K562 (cell line): ENCODE results near the gene ITPR3. TPM values are rescaled to one million over a fixed set of nuclear protein-coding genes. Genes with fewer than 3 reads are reported as not detected.

Source experiments
- FOSL1 ChIP-seq: fragments of 200-800 bp; sonication (Bioruptor generic); conservative IDR thresholded peaks from 2 replicates; pipeline ENCODE4 v1.6.1; 2016; ENCODE audit warnings: missing genetic modification characterization, missing compliant biosample characterization
- FOXK2 ChIP-seq, 2 experiments: fragments of 450-650 bp; IDR thresholded peaks in 1 of 2; conservative IDR thresholded peaks in 1 of 2; 2 replicates each; pipeline ENCODE4 v1.6.1; 2016; ENCODE audit warnings: low read depth in 2 of 2, mild to moderate bottlenecking in 1 of 2
- HCFC1 ChIP-seq: IDR thresholded peaks from 2 replicates; pipeline ENCODE4 v1.6.1; 2012; ENCODE audit warnings: low read depth, low read length, improper control_type of control experiment
- MBD2 ChIP-seq: sonication (generic); IDR thresholded peaks from 2 replicates; pipeline ENCODE4 v1.6.1; 2016; ENCODE audit warnings: low read depth, borderline replicate concordance
- NFE2L1 ChIP-seq: fragments of 450-650 bp; IDR thresholded peaks from 2 replicates; pipeline ENCODE4 v1.6.1; 2016; ENCODE audit warnings: missing genetic modification characterization, low read depth, mild to moderate bottlenecking, missing compliant biosample characterization, moderate library complexity, borderline replicate concordance
- POLR2B ChIP-seq: fragments of 450-650 bp; IDR thresholded peaks from 2 replicates; pipeline ENCODE4 v1.6.1; 2018; ENCODE audit warnings: low read depth; ENCODE audit not compliant: partially characterized antibody
- RUNX1 ChIP-seq: sonication (generic); IDR thresholded peaks from 2 replicates; pipeline ENCODE4 v1.6.1; 2016; ENCODE audit warnings: antibody characterized with exemption, low read depth
- SAP30 ChIP-seq: fragments of 200-600 bp; sonication (generic); IDR thresholded peaks from 2 replicates; pipeline ENCODE4 v1.6.1; 2012; ENCODE audit warnings: borderline replicate concordance, low read depth, mild to moderate bottlenecking, moderate library complexity, low read length, control low read depth, inconsistent platforms; ENCODE audit not compliant: insufficient read depth, poor library complexity, severe bottlenecking
- SOX6 ChIP-seq: fragments of 450-650 bp; IDR thresholded peaks from 2 replicates; pipeline ENCODE4 v1.6.1; 2014; ENCODE audit warnings: mild to moderate bottlenecking
- SP1 ChIP-seq: sonication (generic); formaldehyde crosslinking; IDR thresholded peaks from 2 replicates; pipeline ENCODE4 v1.8.1; 2022; ENCODE audit warnings: mild to moderate bottlenecking, missing genetic modification reagents
- TAF9B ChIP-seq: fragments of 450-650 bp; IDR thresholded peaks from 2 replicates; pipeline ENCODE4 v1.6.1; 2018; ENCODE audit warnings: mild to moderate bottlenecking; ENCODE audit not compliant: partially characterized antibody
- TARDBP ChIP-seq: fragments of 450-650 bp; IDR thresholded peaks from 2 replicates; pipeline ENCODE4 v1.6.1; 2016
- ZBTB1 ChIP-seq: sonication (generic); formaldehyde crosslinking; IDR thresholded peaks from 2 replicates; pipeline ENCODE4 v1.8.1; 2023; ENCODE audit warnings: missing genetic modification reagents, low read depth, mild to moderate bottlenecking, borderline replicate concordance
- ZBTB7A ChIP-seq: IDR thresholded peaks from 2 replicates; pipeline ENCODE4 v1.6.1; 2011; ENCODE audit warnings: low read depth, mild to moderate bottlenecking, low read length, moderate library complexity, borderline replicate concordance; ENCODE audit not compliant: control insufficient read depth
- ZNF175 ChIP-seq: fragments of 200-800 bp; sonication (Bioruptor generic); IDR thresholded peaks from 2 replicates; pipeline ENCODE4 v1.6.1; 2016; ENCODE audit warnings: low read depth, mild to moderate bottlenecking, missing genetic modification characterization, missing compliant biosample characterization
- ZNF316 ChIP-seq: fragments of 450-650 bp; IDR thresholded peaks from 2 replicates; pipeline ENCODE4 v1.6.1; 2016
- polyA plus RNA-seq, 8 experiments: library from polyadenylated mRNA; depleted of rRNA in 4 of 8; stranded (reverse) in 5 of 8; unstranded in 3 of 8; fragments of >200 nt; fragmentation: Nextera tagmentation in 2 of 8; fragmentation: Illumina TruSeq in 1 of 8; extraction: Ambion mirVana in 2 of 8; extraction: Trizol in 1 of 8; gene quantifications; 2 replicates each; pipeline versions ENCODE4 v1.2.1 to v1.2.3, GENCODE V29; 2011 to 2014; ENCODE audit warnings: inconsistent platforms in 1 of 8, missing spikeins in 1 of 8
- total RNA-seq, 7 experiments: library from RNA; depleted of rRNA in 6 of 7; stranded (reverse); fragments of >200 nt in 6 of 7; fragmentation: Illumina TruSeq in 2 of 7; extraction: Trizol in 2 of 7; gene quantifications; 2 replicates each; pipeline versions ENCODE4 v1.2.1 to v1.2.3, GENCODE V29; 2011 to 2021; ENCODE audit warnings: low replicate concordance in 1 of 7
- TF ChIP-seq, protein P1 (sequence below): sonication (generic); formaldehyde crosslinking; IDR thresholded peaks from 2 replicates; pipeline ENCODE4 v1.4.0; 2020; ENCODE audit warnings: mild to moderate bottlenecking, missing genetic modification reagents
- TF ChIP-seq, protein P2 (sequence below): fragments of 250-450 bp; sonication (Bioruptor Pico); IDR thresholded peaks from 2 replicates; pipeline ENCODE4 v1.9.0; 2021; ENCODE audit warnings: mild to moderate bottlenecking
- TF ChIP-seq, protein P3 (sequence below): fragments of 450-650 bp; IDR thresholded peaks from 2 replicates; pipeline ENCODE4 v1.6.1; 2016; ENCODE audit warnings: borderline replicate concordance
- TF ChIP-seq, protein P4 (sequence below): sonication (generic); formaldehyde crosslinking; IDR thresholded peaks from 2 replicates; pipeline ENCODE4 v1.8.0; 2022; ENCODE audit warnings: missing genetic modification reagents, mild to moderate bottlenecking, moderate library complexity, borderline replicate concordance

Gene ITPR3
- total and polyA plus RNA-seq, 9 of the 15 experiments (the other 6 are each of a cell fraction or from before 2014, with no cell fraction given): 0.39 to 35.7 (median 13.2) TPM

DNA sequence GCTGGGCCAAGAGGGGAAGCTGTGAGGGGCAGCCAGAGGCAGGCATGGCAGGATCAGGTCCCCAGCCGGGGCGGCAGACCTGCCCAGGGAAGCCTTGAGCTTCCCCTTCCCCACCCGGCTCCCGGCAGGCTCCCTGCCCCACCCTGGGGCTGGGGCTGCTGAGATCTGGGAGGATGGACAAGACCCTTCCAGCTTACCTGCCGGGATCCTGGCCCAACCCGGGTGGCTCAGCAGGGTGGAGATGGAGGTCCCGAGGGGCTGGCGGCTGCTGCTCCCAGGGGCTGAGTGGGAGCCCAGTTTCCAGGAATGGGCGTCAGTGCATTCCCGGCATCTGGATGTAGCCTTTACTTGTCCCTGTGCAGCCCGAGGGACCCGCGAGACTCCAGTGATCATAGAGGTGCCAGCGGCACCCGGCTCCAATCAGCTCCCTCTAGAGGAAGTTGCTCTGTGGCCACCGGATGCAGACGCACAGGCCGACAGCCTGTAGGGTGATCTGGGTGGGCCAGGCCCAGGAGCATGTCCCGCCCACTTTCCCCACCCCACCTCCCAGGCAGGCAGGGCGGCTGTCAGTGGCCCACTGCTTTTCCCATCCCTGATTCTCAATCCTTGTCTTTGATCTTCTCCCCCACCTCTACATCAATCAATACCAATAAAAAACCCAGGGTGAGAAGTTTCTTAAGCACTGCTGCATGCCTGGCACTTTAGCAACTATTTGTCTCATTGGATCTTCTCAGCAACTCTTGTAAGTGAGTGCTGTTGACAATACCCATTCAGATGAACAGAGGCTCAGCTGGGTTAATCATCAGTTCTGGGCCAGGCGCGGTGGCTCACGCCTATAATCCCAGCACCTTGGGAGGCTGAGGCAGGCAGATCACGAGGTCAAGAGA, 41.1 kb upstream of the ITPR3 start, which contains the start of gene BAK1 (continued):
- TF ChIP-seq, protein P1, sequence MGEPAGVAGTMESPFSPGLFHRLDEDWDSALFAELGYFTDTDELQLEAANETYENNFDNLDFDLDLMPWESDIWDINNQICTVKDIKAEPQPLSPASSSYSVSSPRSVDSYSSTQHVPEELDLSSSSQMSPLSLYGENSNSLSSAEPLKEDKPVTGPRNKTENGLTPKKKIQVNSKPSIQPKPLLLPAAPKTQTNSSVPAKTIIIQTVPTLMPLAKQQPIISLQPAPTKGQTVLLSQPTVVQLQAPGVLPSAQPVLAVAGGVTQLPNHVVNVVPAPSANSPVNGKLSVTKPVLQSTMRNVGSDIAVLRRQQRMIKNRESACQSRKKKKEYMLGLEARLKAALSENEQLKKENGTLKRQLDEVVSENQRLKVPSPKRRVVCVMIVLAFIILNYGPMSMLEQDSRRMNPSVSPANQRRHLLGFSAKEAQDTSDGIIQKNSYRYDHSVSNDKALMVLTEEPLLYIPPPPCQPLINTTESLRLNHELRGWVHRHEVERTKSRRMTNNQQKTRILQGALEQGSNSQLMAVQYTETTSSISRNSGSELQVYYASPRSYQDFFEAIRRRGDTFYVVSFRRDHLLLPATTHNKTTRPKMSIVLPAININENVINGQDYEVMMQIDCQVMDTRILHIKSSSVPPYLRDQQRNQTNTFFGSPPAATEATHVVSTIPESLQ (CRISPR knock-in tag): peak; percentile 52; the same call in 1 of the 2 replicates
- peak; percentile 39; the same call in 1 of the 2 replicates for TF ChIP-seq SOX6
- peak; percentile 62 for TF ChIP-seq POLR2B
- TF ChIP-seq ZBTB7A: peak; percentile 74
- no peak for TF ChIP-seq ZNF175 (CRISPR knock-in tag)
- peak; percentile 52 for TF ChIP-seq SAP30
- TF ChIP-seq, protein P2, sequence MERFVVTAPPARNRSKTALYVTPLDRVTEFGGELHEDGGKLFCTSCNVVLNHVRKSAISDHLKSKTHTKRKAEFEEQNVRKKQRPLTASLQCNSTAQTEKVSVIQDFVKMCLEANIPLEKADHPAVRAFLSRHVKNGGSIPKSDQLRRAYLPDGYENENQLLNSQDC (CRISPR knock-in tag): no peak
- TF ChIP-seq SP1 (CRISPR knock-in tag): peak; percentile 63
- no peak for TF ChIP-seq ZNF316
- TF ChIP-seq NFE2L1 (tag): no peak
- peak; percentile 40; the same call in 1 of the 2 replicates for TF ChIP-seq MBD2
- peak; percentile 31; the same call in 1 of the 2 replicates for TF ChIP-seq ZBTB1 (CRISPR knock-in tag)
- TF ChIP-seq, protein P3, sequence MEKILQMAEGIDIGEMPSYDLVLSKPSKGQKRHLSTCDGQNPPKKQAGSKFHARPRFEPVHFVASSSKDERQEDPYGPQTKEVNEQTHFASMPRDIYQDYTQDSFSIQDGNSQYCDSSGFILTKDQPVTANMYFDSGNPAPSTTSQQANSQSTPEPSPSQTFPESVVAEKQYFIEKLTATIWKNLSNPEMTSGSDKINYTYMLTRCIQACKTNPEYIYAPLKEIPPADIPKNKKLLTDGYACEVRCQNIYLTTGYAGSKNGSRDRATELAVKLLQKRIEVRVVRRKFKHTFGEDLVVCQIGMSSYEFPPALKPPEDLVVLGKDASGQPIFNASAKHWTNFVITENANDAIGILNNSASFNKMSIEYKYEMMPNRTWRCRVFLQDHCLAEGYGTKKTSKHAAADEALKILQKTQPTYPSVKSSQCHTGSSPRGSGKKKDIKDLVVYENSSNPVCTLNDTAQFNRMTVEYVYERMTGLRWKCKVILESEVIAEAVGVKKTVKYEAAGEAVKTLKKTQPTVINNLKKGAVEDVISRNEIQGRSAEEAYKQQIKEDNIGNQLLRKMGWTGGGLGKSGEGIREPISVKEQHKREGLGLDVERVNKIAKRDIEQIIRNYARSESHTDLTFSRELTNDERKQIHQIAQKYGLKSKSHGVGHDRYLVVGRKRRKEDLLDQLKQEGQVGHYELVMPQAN: peak; percentile 57; the same call in 1 of the 2 replicates
- TF ChIP-seq FOXK2 (conservative IDR thresholded peaks at IDR 0.05 in 1 of 2, IDR thresholded peaks at IDR 0.05 in 1 of 2; ENCODE audit: low read depth in 2 of 2): peak; percentile 50 to 53
- TF ChIP-seq, protein P4, sequence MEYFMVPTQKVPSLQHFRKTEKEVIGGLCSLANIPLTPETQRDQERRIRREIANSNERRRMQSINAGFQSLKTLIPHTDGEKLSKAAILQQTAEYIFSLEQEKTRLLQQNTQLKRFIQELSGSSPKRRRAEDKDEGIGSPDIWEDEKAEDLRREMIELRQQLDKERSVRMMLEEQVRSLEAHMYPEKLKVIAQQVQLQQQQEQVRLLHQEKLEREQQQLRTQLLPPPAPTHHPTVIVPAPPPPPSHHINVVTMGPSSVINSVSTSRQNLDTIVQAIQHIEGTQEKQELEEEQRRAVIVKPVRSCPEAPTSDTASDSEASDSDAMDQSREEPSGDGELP (CRISPR knock-in tag): peak; percentile 75; the same call in 1 of the 2 replicates
- TF ChIP-seq RUNX1: no peak
- peak; percentile 72 for TF ChIP-seq HCFC1
- no peak for TF ChIP-seq TAF9B
- no peak; the same call in 1 of the 2 replicates for TF ChIP-seq FOSL1
- no peak for TF ChIP-seq TARDBP
